BE2C (cell line): ENCODE measurements around the gene EPB42.

Source experiments
- DNase-seq: peaks from one replicate; pipeline ENCODE4 v3.0.0-alpha.2; 2020
- H3K27me3 ChIP-seq: fragments of 250-450 bp; sonication (Bioruptor Pico); 2 replicates; pipeline ENCODE4 v1.5.1; 2020; ENCODE audit warnings: mild to moderate bottlenecking
- H3K36me3 ChIP-seq: fragments of 250-450 bp; sonication (Bioruptor Pico); 2 replicates; pipeline ENCODE4 v1.5.1; 2020; ENCODE audit warnings: mild to moderate bottlenecking
- H3K4me1 ChIP-seq: fragments of 250-450 bp; sonication (Bioruptor Pico); 2 replicates; pipeline ENCODE4 v1.5.1; 2020
- H3K4me3 ChIP-seq: 2 replicates; pipeline ENCODE4 v1.5.1; 2011; ENCODE audit warnings: low read depth, low read length
- H3K9me3 ChIP-seq: fragments of 250-450 bp; sonication (Bioruptor Pico); 2 replicates; pipeline ENCODE4 v1.5.1; 2020
- CTCF ChIP-seq: IDR thresholded peaks from 2 replicates; pipeline ENCODE4 v1.5.1; 2012; ENCODE audit warnings: mild to moderate bottlenecking, low read depth, low read length

EPB42 gene

DNA sequence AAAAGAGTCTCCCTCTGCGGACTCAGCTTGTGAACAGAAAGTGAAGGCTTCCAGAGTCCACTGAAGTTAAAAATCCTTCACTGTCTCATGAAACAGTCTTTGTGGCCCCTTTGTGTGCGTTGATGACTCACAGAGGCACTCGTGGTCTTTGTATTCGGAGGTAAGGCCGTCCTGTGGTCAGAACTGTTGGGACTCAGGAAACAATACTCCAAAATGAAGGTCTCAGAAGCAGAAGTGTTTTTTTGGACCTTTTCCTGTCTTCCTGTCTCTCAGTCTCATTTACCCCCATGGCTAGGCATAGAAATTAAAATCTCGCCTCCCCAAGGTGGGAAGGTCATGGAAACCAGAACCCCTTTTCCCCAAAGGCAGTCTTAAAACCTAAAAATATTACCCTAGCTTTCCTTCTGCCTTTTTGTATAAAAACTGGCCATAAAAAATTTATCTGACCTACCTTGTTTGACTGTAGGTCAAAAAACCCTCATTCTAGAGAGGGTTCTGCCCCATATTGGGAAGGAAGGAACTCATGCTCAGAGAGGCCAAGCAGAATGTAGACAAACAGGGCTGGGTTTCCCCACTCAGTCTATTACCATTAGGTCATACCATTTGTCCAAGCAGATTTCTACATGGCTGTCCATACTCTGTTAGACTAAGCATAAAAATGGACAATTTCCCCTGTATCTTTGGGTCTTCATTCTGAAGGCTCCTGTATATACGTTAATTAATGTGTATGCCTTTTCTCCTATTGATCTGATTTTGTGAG is 19.1 kb upstream of the EPB42 start:
- no peak overlapping the region for H3K4me3 ChIP-seq
- no peaks in the 10 kb centered on the region for H3K9me3 ChIP-seq
- H3K4me1 ChIP-seq, result no peaks in the 10 kb centered on the region
- no peak for TF ChIP-seq CTCF
- no peak for DNase-seq
- H3K27me3 ChIP-seq, result no peaks in the 10 kb centered on the region
- no peaks in the 10 kb centered on the region for H3K36me3 ChIP-seq

- Histone ChIP-seq H3K4me3 (no peak overlapping the region), H3K4me1 (no peaks in the 10 kb centered on the region), H3K9me3 (no peaks in the 10 kb centered on the region), H3K36me3 (no peaks in the 10 kb centered on the region), H3K27me3 (no peaks in the 10 kb centered on the region)
- no peak for TF ChIP-seq CTCF
- no peak for DNase-seq
Measured at GRCh38 chr15:43238671-43239131, 17.9 kb upstream of the EPB42 start.

DNA sequence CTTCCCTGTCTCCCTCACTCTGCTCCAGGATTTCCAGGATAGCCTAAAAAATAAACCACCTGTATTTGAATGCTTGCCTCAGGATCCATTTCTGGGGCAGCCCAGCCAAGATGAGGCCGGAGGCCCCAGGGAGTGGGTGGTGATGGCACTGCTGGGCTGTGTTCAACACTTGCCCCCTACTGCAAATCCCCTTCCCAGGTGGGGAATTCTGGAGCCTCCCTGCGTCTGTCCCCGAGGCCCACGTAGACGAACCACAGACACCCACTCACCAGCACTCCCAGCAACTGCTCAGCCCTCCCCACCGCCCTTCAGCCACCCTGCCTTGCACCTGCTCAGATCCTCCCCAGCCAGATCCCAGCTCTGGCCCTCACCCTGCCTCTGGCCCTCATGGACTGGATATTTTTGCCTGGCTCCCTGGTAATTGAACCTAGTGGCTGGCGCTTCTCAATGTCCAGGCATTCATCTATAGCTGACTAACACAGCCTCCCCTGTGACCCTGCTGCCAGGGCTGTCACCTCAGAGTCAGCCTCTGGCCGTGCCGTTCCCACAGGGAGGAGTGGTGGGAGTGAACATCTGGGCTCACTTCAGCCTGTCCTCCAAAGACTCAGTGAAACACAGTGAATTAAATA is 17.1 kb upstream of the EPB42 start:
- DNase-seq, result no peak
- no peaks in the 10 kb centered on the region for H3K27me3 ChIP-seq
- H3K9me3 ChIP-seq, result no peaks in the 10 kb centered on the region
- no peaks in the 10 kb centered on the region for H3K36me3 ChIP-seq
- no peak overlapping the region for H3K4me3 ChIP-seq
- H3K4me1 ChIP-seq, result no peaks in the 10 kb centered on the region
- TF ChIP-seq CTCF, result no peak

DNA sequence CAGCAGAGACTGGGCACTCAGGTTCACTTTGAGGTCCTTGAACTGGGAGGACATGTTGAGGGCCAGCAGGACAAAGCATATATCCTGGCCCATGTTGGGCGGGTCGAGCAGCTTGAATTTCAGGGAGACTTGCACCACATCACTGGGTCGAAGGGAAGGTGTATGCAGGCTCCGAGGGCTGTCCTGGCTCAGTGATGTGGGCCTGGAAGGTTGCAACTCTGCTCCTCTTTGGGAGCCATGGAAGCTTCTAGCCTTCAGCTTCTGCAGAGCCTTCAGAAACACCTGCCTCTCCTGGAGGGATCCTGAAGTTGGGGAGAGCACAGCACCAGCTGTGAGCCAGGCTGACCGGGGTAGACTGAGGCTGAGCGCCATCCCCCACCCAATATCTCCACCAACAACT is 14.7 kb upstream of the EPB42 start:
- DNase-seq, result no peak
- Histone ChIP-seq H3K27me3 (no peaks in the 10 kb centered on the region), H3K4me3 (no peak overlapping the region), H3K9me3 (no peaks in the 10 kb centered on the region), H3K4me1 (no peaks in the 10 kb centered on the region), H3K36me3 (no peaks in the 10 kb centered on the region)
- no peak for TF ChIP-seq CTCF

- DNase-seq, result no peak
- no peak for TF ChIP-seq CTCF
- Histone ChIP-seq H3K9me3 (no peaks in the 10 kb centered on the region), H3K36me3 (no peaks in the 10 kb centered on the region), H3K27me3 (no peaks in the 10 kb centered on the region), H3K4me3 (no peak overlapping the region), H3K4me1 (no peaks in the 10 kb centered on the region)
Measured at GRCh38 chr15:43232289-43232874, 11.6 kb upstream of the EPB42 start.

- TF ChIP-seq CTCF, result no peak
- H3K4me1 ChIP-seq, result no peaks in the 10 kb centered on the region
- no peak overlapping the region for H3K4me3 ChIP-seq
- no peaks in the 10 kb centered on the region for H3K36me3 ChIP-seq
- no peaks in the 10 kb centered on the region for H3K9me3 ChIP-seq
- no peaks in the 10 kb centered on the region for H3K27me3 ChIP-seq
- DNase-seq, result no peak
Measured at GRCh38 chr15:43230640-43231115, 9.9 kb upstream of the EPB42 start.
